OCI-LY7 (cell line): ENCODE data around the gene TCF12. TPM values are rescaled to one million over a fixed set of nuclear protein-coding genes. Genes with fewer than 3 reads are reported as not detected.

ENCODE experiments used
- BruUV-seq: library from RNA; stranded (reverse); fragments of 400-500 nt; replicated peaks from 2 replicates; lab custom pipeline; 2021; lab: Mats Ljungman, UMichigan
- CTCF ChIA-PET: fragments of 300-600 bp; sonication (Branson Sonifier 250); formaldehyde crosslinking; loops from one replicate; lab custom pipeline; 2022; ENCODE audit warnings: antibody characterized with exemption; ENCODE audit not compliant: unreplicated experiment; lab: Charles Lee
- POLR2A ChIA-PET: fragments of 300-600 bp; sonication (Branson Sonifier 250); formaldehyde crosslinking; loops from one replicate; lab custom pipeline; 2022; ENCODE audit warnings: antibody characterized with exemption; lab: Charles Lee
- DNase-seq: peaks from one replicate; pipeline ENCODE4 v3.0.0-alpha.2; 2015; ENCODE audit warnings: low spot score
- H2AFZ ChIP-seq: fragments of 200-600 bp; sonication (generic), shearing (Covaris generic); 2 replicates; pipeline ENCODE4 v1.6.1; 2014; ENCODE audit warnings: mild to moderate bottlenecking, antibody characterized with exemption, low read length, moderate library complexity
- H3K27ac ChIP-seq: fragments of 200-600 bp; sonication (generic); 2 replicates; pipeline ENCODE4 v1.5.1; 2014; ENCODE audit warnings: mixed run types, low read depth, mild to moderate bottlenecking, moderate library complexity, low read length, inconsistent platforms; ENCODE audit not compliant: poor library complexity, severe bottlenecking
- H3K36me3 ChIP-seq: fragments of 200-600 bp; sonication (generic); 2 replicates; pipeline ENCODE4 v1.6.1; 2014; ENCODE audit warnings: mild to moderate bottlenecking, antibody characterized with exemption, low read length, moderate library complexity, mixed read lengths; ENCODE audit not compliant: insufficient read depth
- H3K4me1 ChIP-seq: fragments of 200-600 bp; sonication (generic); 2 replicates; pipeline ENCODE4 v1.5.1; 2014; ENCODE audit warnings: mild to moderate bottlenecking, low read length; ENCODE audit not compliant: insufficient read depth, poor library complexity, severe bottlenecking
- H3K4me2 ChIP-seq: fragments of 200-600 bp; sonication (generic); 2 replicates; pipeline ENCODE4 v1.6.1; 2014; ENCODE audit warnings: mild to moderate bottlenecking, low read length
- H3K4me3 ChIP-seq: fragments of 200-600 bp; sonication (generic); 2 replicates; pipeline ENCODE4 v1.5.1; 2014; ENCODE audit warnings: mild to moderate bottlenecking, low read depth, low read length; ENCODE audit not compliant: poor library complexity, severe bottlenecking
- H3K79me2 ChIP-seq: fragments of 200-600 bp; sonication (generic); 2 replicates; pipeline ENCODE4 v1.6.1; 2016; ENCODE audit warnings: low read depth, mild to moderate bottlenecking, low read length, moderate library complexity, mixed read lengths; ENCODE audit not compliant: insufficient read depth
- H3K9me2 ChIP-seq: fragments of 200-600 bp; sonication (generic); 2 replicates; pipeline ENCODE4 v1.6.1; 2016; ENCODE audit warnings: mild to moderate bottlenecking, low read length, mixed read lengths; ENCODE audit not compliant: insufficient read depth
- H3K9me3 ChIP-seq: fragments of 200-600 bp; sonication (generic); 2 replicates; pipeline ENCODE4 v1.6.1; 2014; ENCODE audit warnings: mild to moderate bottlenecking, mixed run types, low read length, mixed read lengths
- H4K20me1 ChIP-seq: fragments of 200-600 bp; sonication (generic); 2 replicates; pipeline ENCODE4 v1.6.1; 2014; ENCODE audit warnings: mild to moderate bottlenecking, antibody characterized with exemption, low read length, moderate library complexity, mixed read lengths; ENCODE audit not compliant: insufficient read depth
- EZH2phosphoT487 ChIP-seq: fragments of 200-600 bp; sonication (generic); IDR thresholded peaks from 2 replicates; pipeline ENCODE4 v1.6.1; 2018; ENCODE audit warnings: low read depth, borderline replicate concordance, mild to moderate bottlenecking, mixed run types, antibody characterized with exemption, low read length, moderate library complexity, mixed read lengths
- intact Hi-C: fragments of 100-400 bp; cut with micrococcal nuclease; formaldehyde crosslinking; loops from one replicate; pipeline ENCODE4 v1.10.0; 2022; ENCODE audit not compliant: unreplicated experiment
- total RNA-seq, 2 experiments: library from RNA; depleted of rRNA in 1 of 2; stranded (reverse); fragments of >200 nt in 1 of 2; shearing (Covaris generic) in 1 of 2; gene quantifications; 2 replicates each; pipeline ENCODE4 v1.2.3, GENCODE V29; 2014 to 2022
- TF ChIP-seq, protein P1 (sequence below): fragments of 200-600 bp; sonication (generic); conservative IDR thresholded peaks from 2 replicates; pipeline ENCODE4 v1.5.1; 2014; ENCODE audit warnings: mild to moderate bottlenecking, antibody characterized with exemption, low read length, moderate library complexity, mixed read lengths

Gene TCF12
- total RNA-seq, 2 experiments from 2014 or later = 51.6 to 139 TPM

DNA sequence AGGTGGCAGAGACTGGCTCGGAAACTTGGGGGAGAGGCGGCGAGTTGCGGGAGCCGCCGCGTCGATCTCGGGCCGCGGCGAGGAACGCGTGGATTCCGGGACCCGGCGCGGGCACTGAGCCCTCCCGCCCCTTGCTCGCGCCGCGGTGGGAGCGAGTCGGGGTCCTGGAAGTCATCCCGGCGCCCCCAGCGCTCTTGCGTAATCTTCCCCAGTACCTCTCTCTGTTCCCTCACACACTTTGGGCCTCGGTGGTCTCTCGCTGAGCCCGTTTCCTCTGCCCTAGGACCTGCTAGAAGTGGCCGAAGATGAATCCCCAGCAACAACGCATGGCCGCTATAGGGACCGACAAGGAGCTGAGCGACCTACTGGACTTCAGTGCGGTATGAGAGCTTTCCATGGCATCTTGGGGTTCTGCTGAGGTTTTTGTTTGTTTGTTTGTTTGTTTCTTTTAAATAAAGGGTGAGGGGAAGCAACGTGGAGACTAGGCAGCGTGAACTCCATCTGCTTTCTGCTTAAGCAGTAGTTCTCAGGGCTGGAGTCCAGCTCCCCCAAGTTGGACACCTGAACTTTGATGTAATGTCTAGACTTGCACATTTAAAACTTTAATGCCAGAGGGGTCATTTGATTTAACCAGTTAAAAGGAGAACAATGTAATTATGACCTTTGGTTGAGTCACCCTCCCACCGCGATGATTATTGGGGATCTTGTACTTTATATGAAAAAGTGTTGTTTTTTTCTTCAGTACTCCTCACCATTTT lies 1.3 kb downstream of the TCF12 start:
- Histone ChIP-seq H3K9me3 (no peaks in the 10 kb centered on the region), H3K9me2 (no peaks in the 10 kb centered on the region), H3K4me2 (peak overlapping the region; percentile 74), H3K4me3 (peak overlapping the region; percentile 80), H3K27ac (peak overlapping the region; percentile 74), H4K20me1 (peaks cover 8% of the 10 kb centered on the region; the same call in 1 of the 2 replicates), H3K36me3 (peaks cover 39% of the 10 kb centered on the region), H3K4me1 (peaks cover 30% of the 10 kb centered on the region), H3K79me2 (peaks cover 30% of the 10 kb centered on the region), H2AFZ (peak overlapping the region; percentile 93; the same call in 1 of the 2 replicates)
- peak; percentile 59 for DNase-seq
- POLR2A ChIA-PET = interaction anchor here (0.6 to 1.3 kb wide), 4 partner anchors 8 to 584 kb away, joined by 3 to 5 read pairs (median 4); no protein-coding TSS in a partner anchor
- CTCF ChIA-PET = no interaction called here
- no TSS peak for BruUV-seq
- intact Hi-C loops = loop anchor here (2.0 to 10.0 kb wide), 6 partner anchors 218 to 675 kb away; partner anchors contain the start of gene RFX7
- TF ChIP-seq, protein P1, sequence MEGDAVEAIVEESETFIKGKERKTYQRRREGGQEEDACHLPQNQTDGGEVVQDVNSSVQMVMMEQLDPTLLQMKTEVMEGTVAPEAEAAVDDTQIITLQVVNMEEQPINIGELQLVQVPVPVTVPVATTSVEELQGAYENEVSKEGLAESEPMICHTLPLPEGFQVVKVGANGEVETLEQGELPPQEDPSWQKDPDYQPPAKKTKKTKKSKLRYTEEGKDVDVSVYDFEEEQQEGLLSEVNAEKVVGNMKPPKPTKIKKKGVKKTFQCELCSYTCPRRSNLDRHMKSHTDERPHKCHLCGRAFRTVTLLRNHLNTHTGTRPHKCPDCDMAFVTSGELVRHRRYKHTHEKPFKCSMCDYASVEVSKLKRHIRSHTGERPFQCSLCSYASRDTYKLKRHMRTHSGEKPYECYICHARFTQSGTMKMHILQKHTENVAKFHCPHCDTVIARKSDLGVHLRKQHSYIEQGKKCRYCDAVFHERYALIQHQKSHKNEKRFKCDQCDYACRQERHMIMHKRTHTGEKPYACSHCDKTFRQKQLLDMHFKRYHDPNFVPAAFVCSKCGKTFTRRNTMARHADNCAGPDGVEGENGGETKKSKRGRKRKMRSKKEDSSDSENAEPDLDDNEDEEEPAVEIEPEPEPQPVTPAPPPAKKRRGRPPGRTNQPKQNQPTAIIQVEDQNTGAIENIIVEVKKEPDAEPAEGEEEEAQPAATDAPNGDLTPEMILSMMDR = no peak
- no peak for TF ChIP-seq EZH2phosphoT487

DNA sequence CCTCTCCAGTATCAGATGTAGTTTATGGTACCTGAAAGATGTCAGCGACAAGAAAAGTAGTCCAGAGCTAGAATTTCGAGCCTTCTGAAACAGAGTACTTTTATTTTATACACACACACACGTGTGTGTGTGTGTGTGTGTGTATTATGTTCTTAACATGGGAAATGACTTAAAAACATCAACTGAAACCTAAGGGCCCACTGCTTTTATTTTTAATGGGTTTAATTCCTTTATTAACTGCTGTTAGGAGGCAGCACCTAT lies 1.9 kb downstream of the TCF12 start:
- no peak for DNase-seq
- CTCF ChIA-PET = no interaction called here
- Histone ChIP-seq H3K9me2 (no peaks in the 10 kb centered on the region), H3K4me2 (peak overlapping the region; percentile 74), H2AFZ (peak overlapping the region; percentile 93; the same call in 1 of the 2 replicates), H3K27ac (peak overlapping the region; percentile 74), H3K36me3 (peaks cover 42% of the 10 kb centered on the region), H3K9me3 (no peaks in the 10 kb centered on the region), H3K79me2 (peaks cover 30% of the 10 kb centered on the region), H3K4me1 (peaks cover 30% of the 10 kb centered on the region), H4K20me1 (peaks cover 8% of the 10 kb centered on the region; the same call in 1 of the 2 replicates), H3K4me3 (peak overlapping the region; percentile 80)
- BruUV-seq = no TSS peak
- no peak for TF ChIP-seq EZH2phosphoT487
- TF ChIP-seq, protein P1 = no peak
- POLR2A ChIA-PET = interaction anchor here (0.6 to 1.3 kb wide), 4 partner anchors 8 to 583 kb away, joined by 3 to 5 read pairs (median 4); no protein-coding TSS in a partner anchor
- intact Hi-C loops = no loop called here

DNA sequence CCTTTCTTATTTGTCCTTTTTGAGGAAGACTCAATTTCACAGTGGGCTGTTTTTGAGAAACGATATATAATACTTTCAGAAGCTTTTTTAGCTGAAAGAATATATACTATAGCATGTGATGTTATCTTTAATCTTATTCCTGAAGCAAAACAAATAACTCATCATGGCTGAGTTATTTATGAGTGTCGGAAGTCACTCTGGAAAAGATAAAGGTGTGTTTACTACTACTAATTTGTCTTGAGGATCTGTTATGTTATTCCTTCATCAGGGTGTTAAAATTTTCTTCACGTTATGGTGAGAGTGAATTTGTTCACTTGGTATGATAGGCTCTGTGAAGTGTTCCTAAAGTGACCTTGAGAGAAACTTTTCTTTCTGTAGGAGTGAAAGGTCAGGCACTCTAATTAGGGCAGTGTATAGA lies 4.7 kb downstream of the TCF12 start:
- H3K27ac ChIP-seq = no peak overlapping the region
- H2AFZ ChIP-seq = no peak overlapping the region
- no peak overlapping the region for H3K4me3 ChIP-seq
- no peak for DNase-seq
- ChIA-PET POLR2A (interaction anchor here (0.6 to 0.7 kb wide), 2 partner anchors 92 to 167 kb away, joined by 3 read pairs; no protein-coding TSS in a partner anchor), CTCF (no interaction called here)
- H3K9me3 ChIP-seq = no peaks in the 10 kb centered on the region
- BruUV-seq = no TSS peak
- no peaks in the 10 kb centered on the region for H3K9me2 ChIP-seq
- peaks cover 71% of the 10 kb centered on the region for H3K36me3 ChIP-seq
- H3K4me1 ChIP-seq = peaks cover 19% of the 10 kb centered on the region
- peaks cover 8% of the 10 kb centered on the region; the same call in 1 of the 2 replicates for H4K20me1 ChIP-seq
- no peak for TF ChIP-seq EZH2phosphoT487
- TF ChIP-seq, protein P1 = no peak
- H3K79me2 ChIP-seq = peaks cover 30% of the 10 kb centered on the region
- no peak overlapping the region for H3K4me2 ChIP-seq
- intact Hi-C loops = no loop called here
